HG02763 (cell line): ENCODE data around the gene ABCC8.

Experiments
- ATAC-seq: cut with Tn5 transposase; IDR thresholded peaks from one replicate; pipeline ENCODE4 v1.9.1; 2021; ENCODE audit warnings: mild to moderate bottlenecking, moderate library complexity; ENCODE audit not compliant: unreplicated experiment

ABCC8 gene

GRCh38 chr11:17354601-17354991, 122.0 kb downstream of the ABCC8 start:
- no peak for ATAC-seq

GRCh38 chr11:17353821-17354600, 122.6 kb downstream of the ABCC8 start:
- ATAC-seq: no peak

- no peak for ATAC-seq
Observed at GRCh38 chr11:17352950-17353820, 123.5 kb downstream of the ABCC8 start.

- no peak for ATAC-seq
Observed at GRCh38 chr11:17351510-17352176, 125.0 kb downstream of the ABCC8 start, which contains the start of gene NCR3LG1. Gene NCR3LG1, plus strand, starts transcription at chr11:17351800. Its CDS starts 170 bp downstream, at chr11:17351970.

GRCh38 chr11:17351172-17351509, 125.5 kb downstream of the ABCC8 start:
- ATAC-seq: no peak

GRCh38 chr11:17350455-17351171, 126.0 kb downstream of the ABCC8 start:
- no peak for ATAC-seq

GRCh38 chr11:17347676-17348075, 129.0 kb downstream of the ABCC8 start:
- ATAC-seq: no peak

- ATAC-seq: no peak
Observed at GRCh38 chr11:17343907-17344306, 132.7 kb downstream of the ABCC8 start.

GRCh38 chr11:17343257-17343656, 133.4 kb downstream of the ABCC8 start:
- ATAC-seq: no peak
